ENCODE measurements around the gene ANKRD65.
"Not testable (repeated sequence)": the region's sequence is repeated elsewhere in the genome, so short reads cannot be mapped to it uniquely, and the experiment has no call there.

GRCh38 chr1:1370094-1370493 lies 51.0 kb downstream of the ANKRD65 start:
- TF ChIP-seq POLR2A, CTCF (IDR thresholded peaks at IDR 0.05): not testable (repeated sequence)

Data from body of pancreas (tissue), 4 donors.